HCT116 (cell line): ENCODE measurements around the gene RUNX2. TPM values are rescaled to one million over a fixed set of nuclear protein-coding genes. Genes with fewer than 3 reads are reported as not detected.

Source experiments
- ATAC-seq: fragments of 200-7000 bp; cut with Tn5 transposase; 2 replicates; pipeline ENCODE4 v1.9.1; 2020; ENCODE audit warnings: mild to moderate bottlenecking, moderate library complexity
- BruUV-seq: library from RNA; stranded (reverse); fragments of 400-500 nt; replicated peaks from 2 replicates; lab custom pipeline; 2021; lab: Mats Ljungman, UMichigan
- CTCF ChIA-PET: fragments of 300-600 bp; sonication (Branson Sonifier 250); formaldehyde crosslinking; loops from one replicate; lab custom pipeline; 2021; ENCODE audit warnings: antibody characterized with exemption; lab: Charles Lee
- POLR2A ChIA-PET: fragments of 300-600, 350-600 bp; sonication (Branson Sonifier 250); formaldehyde crosslinking; loops from one replicate; lab custom pipeline; 2021; ENCODE audit warnings: antibody characterized with exemption; lab: Charles Lee
- RAD21 ChIA-PET, 2 experiments: fragments of 300-600 bp; sonication (Branson Sonifier 250); formaldehyde crosslinking; loops; one replicate each; lab custom pipeline; 2023; ENCODE audit warnings: low total read pairs in 2 of 2; ENCODE audit not compliant: uncharacterized antibody in 2 of 2, unreplicated experiment in 2 of 2, low non-redundant PET in 1 of 2; lab: Charles Lee
- DNase-seq: peaks from one replicate; pipeline ENCODE4 v3.0.0-alpha.2; 2010; ENCODE audit warnings: low read depth, low spot score
- H2AFZ ChIP-seq: fragments of 200-600 bp; shearing (Covaris generic), sonication (generic); 2 replicates; pipeline ENCODE4 v1.6.1; 2017; ENCODE audit warnings: low read depth, mixed run types, mixed read lengths, antibody characterized with exemption, low read length; ENCODE audit not compliant: poor library complexity, severe bottlenecking
- H3K27ac ChIP-seq: 2 replicates; pipeline ENCODE4 v1.5.1; 2012; ENCODE audit warnings: low read depth, low read length
- H3K27me3 ChIP-seq: fragments of 200-600 bp; sonication (generic); 2 replicates; pipeline ENCODE4 v1.6.1; 2016; ENCODE audit warnings: mixed run types, low read length, mixed read lengths; ENCODE audit not compliant: insufficient read depth
- H3K36me3 ChIP-seq, 2 experiments: fragments of 200-500 bp in 1 of 2; fragments of 200-600 bp in 1 of 2; sonication (Bioruptor generic) in 1 of 2; sonication (generic) in 1 of 2; 2 replicates each; pipeline versions ENCODE4 v1.5.1 to v1.6.1; 2014 to 2016; ENCODE audit warnings: low read length in 2 of 2, inconsistent platforms in 1 of 2, mixed read lengths in 1 of 2, mixed run types in 1 of 2; ENCODE audit not compliant: insufficient read depth in 2 of 2, control insufficient read depth in 1 of 2
- H3K4me1 ChIP-seq, 2 experiments: fragments of 200-600 bp in 1 of 2; sonication (generic) in 1 of 2; 2 replicates each; pipeline versions ENCODE4 v1.5.1 to v1.6.1; 2012 to 2017; ENCODE audit warnings: low read length in 2 of 2, inconsistent platforms in 1 of 2, mild to moderate bottlenecking in 1 of 2, mixed read lengths in 1 of 2, mixed run types in 1 of 2, moderate library complexity in 1 of 2; ENCODE audit not compliant: insufficient read depth in 2 of 2, control insufficient read depth in 1 of 2
- H3K4me2 ChIP-seq: fragments of 200-600 bp; sonication (generic); 2 replicates; pipeline ENCODE4 v1.6.1; 2017; ENCODE audit warnings: mixed run types, low read length, mixed read lengths
- H3K4me3 ChIP-seq, 2 experiments: fragments of 200-600 bp in 1 of 2; sonication (generic) in 1 of 2; replicated peaks in 1 of 2; 2 replicates each; pipeline ENCODE4 v1.5.1; 2011 to 2016; ENCODE audit warnings: low read length in 2 of 2, control low read depth in 1 of 2, low read depth in 1 of 2, mild to moderate bottlenecking in 1 of 2, mixed read lengths in 1 of 2, mixed run types in 1 of 2
- H3K79me2 ChIP-seq: fragments of 200-600 bp; sonication (generic); 2 replicates; pipeline ENCODE4 v1.6.1; 2017; ENCODE audit warnings: mild to moderate bottlenecking, mixed run types, low read length, moderate library complexity, mixed read lengths; ENCODE audit not compliant: insufficient read depth
- H3K9ac ChIP-seq: fragments of 200-600 bp; sonication (generic); 2 replicates; pipeline ENCODE4 v1.6.1; 2016; ENCODE audit warnings: low read length, mixed read lengths
- H3K9me2 ChIP-seq: fragments of 200-600 bp; sonication (generic), shearing (Covaris generic); 2 replicates; pipeline ENCODE4 v1.6.1; 2017; ENCODE audit warnings: mixed run types, mild to moderate bottlenecking, moderate library complexity; ENCODE audit not compliant: insufficient read depth
- H3K9me3 ChIP-seq, 2 experiments: fragments of 200-500 bp in 1 of 2; fragments of 200-600 bp in 1 of 2; sonication (Bioruptor generic) in 1 of 2; sonication (generic) in 1 of 2; 2 replicates each; pipeline ENCODE4 v1.6.1; 2014 to 2017; ENCODE audit warnings: low read length in 2 of 2, mixed read lengths in 2 of 2, inconsistent platforms in 1 of 2, low read depth in 1 of 2, mild to moderate bottlenecking in 1 of 2, mixed run types in 1 of 2, moderate library complexity in 1 of 2; ENCODE audit not compliant: control insufficient read depth in 1 of 2, insufficient read depth in 1 of 2
- H4K20me1 ChIP-seq: fragments of 200-600 bp; sonication (generic), shearing (Covaris generic); 2 replicates; pipeline ENCODE4 v1.6.1; 2017; ENCODE audit warnings: mixed run types, mild to moderate bottlenecking, moderate library complexity; ENCODE audit not compliant: insufficient read depth
- CBX3 ChIP-seq: IDR thresholded peaks from 2 replicates; pipeline ENCODE4 v1.6.1; 2012; ENCODE audit warnings: low read depth
- EGR1 ChIP-seq: IDR thresholded peaks from 2 replicates; pipeline ENCODE4 v1.6.1; 2012; ENCODE audit warnings: low read depth
- EZH2 ChIP-seq: fragments of 200-600 bp; sonication (generic); IDR thresholded peaks from 2 replicates; pipeline ENCODE4 v1.6.1; 2017; ENCODE audit warnings: antibody characterized with exemption, mixed run types
- EZH2phosphoT487 ChIP-seq: fragments of 200-600 bp; IDR thresholded peaks from 2 replicates; pipeline ENCODE4 v1.6.1; 2018; ENCODE audit warnings: antibody characterized with exemption, borderline replicate concordance
- FOSL1 ChIP-seq: IDR thresholded peaks from 2 replicates; pipeline ENCODE4 v1.6.1; 2012; ENCODE audit warnings: low read depth
- MAX ChIP-seq: IDR thresholded peaks from 2 replicates; pipeline ENCODE4 v1.6.1; 2012
- POLR2A ChIP-seq: IDR thresholded peaks from 2 replicates; pipeline ENCODE4 v1.7.0; 2011; ENCODE audit warnings: borderline replicate concordance; ENCODE audit not compliant: insufficient read depth, insufficient read length; ENCODE audit errors: extremely low read depth
- POLR2AphosphoS5 ChIP-seq: IDR thresholded peaks from 2 replicates; pipeline ENCODE4 v1.6.1; 2011; ENCODE audit warnings: mild to moderate bottlenecking, low read depth, low read length, moderate library complexity
- RAD21 ChIP-seq: IDR thresholded peaks from 2 replicates; pipeline ENCODE4 v1.6.1; 2012; ENCODE audit warnings: low read depth, mild to moderate bottlenecking
- SP1 ChIP-seq: IDR thresholded peaks from 2 replicates; pipeline ENCODE4 v1.6.1; 2012; ENCODE audit warnings: low read depth
- SRF ChIP-seq: IDR thresholded peaks from 2 replicates; pipeline ENCODE4 v1.6.1; 2012; ENCODE audit warnings: low read depth
- YY1 ChIP-seq: IDR thresholded peaks from 2 replicates; pipeline ENCODE4 v1.6.1; 2011; ENCODE audit warnings: low read length, low read depth, moderate library complexity, mild to moderate bottlenecking; ENCODE audit not compliant: insufficient replicate concordance; ENCODE audit errors: extremely low read depth
- ZFX ChIP-seq: fragments of 450-650 bp; IDR thresholded peaks from 2 replicates; pipeline ENCODE4 v1.6.1; 2017
- ZNF274 ChIP-seq: fragments of 200-500 bp; sonication (Bioruptor generic); IDR thresholded peaks from 2 replicates; pipeline ENCODE4 v1.6.1; 2014; ENCODE audit warnings: mild to moderate bottlenecking, low read depth, low read length, inconsistent platforms
- intact Hi-C: fragments of 100-400 bp; cut with micrococcal nuclease; formaldehyde crosslinking; loops from 2 replicates; pipeline ENCODE4 v1.10.0; 2022
- total RNA-seq: library from RNA; stranded (reverse); gene quantifications from one replicate; pipeline ENCODE4 v1.2.1, GENCODE V29; 2021; ENCODE audit not compliant: unreplicated experiment
- TF ChIP-seq, protein P1 (sequence below): IDR thresholded peaks from 2 replicates; pipeline ENCODE4 v1.6.1; 2012; ENCODE audit warnings: low read depth
- TF ChIP-seq, protein P2 (sequence below), 3 experiments: fragments of 200-600 bp in 1 of 3; sonication (generic) in 1 of 3; IDR thresholded peaks in 2 of 3; conservative IDR thresholded peaks in 1 of 3; 2 replicates each; pipeline ENCODE4 v1.5.1; 2012 to 2017; ENCODE audit warnings: low read depth in 2 of 3, low read length in 2 of 3, antibody characterized with exemption in 1 of 3, borderline replicate concordance in 1 of 3, control low read depth in 1 of 3, mild to moderate bottlenecking in 1 of 3, mixed read lengths in 1 of 3, mixed run types in 1 of 3, moderate library complexity in 1 of 3; ENCODE audit not compliant: insufficient read depth in 1 of 3

The RUNX2 gene
- total RNA-seq, 1 experiment from 2014 or later: 1.1 TPM

DNA sequence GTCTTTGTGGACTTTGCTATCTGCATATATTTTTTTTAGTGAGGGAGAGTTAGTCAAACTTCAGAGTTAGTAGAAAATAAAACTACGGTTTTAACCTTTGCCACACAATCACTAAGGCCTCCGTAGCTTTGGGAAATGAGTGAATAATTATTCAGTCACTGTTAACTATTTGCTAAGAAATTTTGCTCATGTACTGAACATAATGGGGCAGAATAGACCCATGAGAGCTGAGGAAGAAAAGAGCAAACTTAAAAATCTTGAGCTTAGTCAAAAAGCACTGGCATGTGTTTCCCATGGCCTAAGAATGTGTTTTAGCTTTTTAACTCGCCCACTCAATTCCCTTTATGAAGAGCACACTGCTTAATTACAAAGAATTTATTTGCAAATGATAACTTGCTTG, 110.0 kb downstream of the RUNX2 start:
- no peaks in the 10 kb centered on the region for H3K9me3 ChIP-seq
- H3K4me2 ChIP-seq: peak overlapping the region; percentile 49; the same call in 1 of the 2 replicates
- no peak for DNase-seq
- H3K36me3 ChIP-seq: no peaks in the 10 kb centered on the region
- H3K27ac ChIP-seq: no peak overlapping the region
- ChIA-PET RAD21 (no interaction called here), POLR2A (no interaction called here), CTCF (no interaction called here)
- intact Hi-C loops: loop anchor here (10.0 kb wide), 1 partner anchor 963 kb away; no protein-coding TSS in a partner anchor
- H3K9ac ChIP-seq: no peak overlapping the region
- no peaks in the 10 kb centered on the region for H4K20me1 ChIP-seq
- no peak overlapping the region for H2AFZ ChIP-seq
- no peaks in the 10 kb centered on the region for H3K27me3 ChIP-seq
- TF ChIP-seq, protein P1, sequence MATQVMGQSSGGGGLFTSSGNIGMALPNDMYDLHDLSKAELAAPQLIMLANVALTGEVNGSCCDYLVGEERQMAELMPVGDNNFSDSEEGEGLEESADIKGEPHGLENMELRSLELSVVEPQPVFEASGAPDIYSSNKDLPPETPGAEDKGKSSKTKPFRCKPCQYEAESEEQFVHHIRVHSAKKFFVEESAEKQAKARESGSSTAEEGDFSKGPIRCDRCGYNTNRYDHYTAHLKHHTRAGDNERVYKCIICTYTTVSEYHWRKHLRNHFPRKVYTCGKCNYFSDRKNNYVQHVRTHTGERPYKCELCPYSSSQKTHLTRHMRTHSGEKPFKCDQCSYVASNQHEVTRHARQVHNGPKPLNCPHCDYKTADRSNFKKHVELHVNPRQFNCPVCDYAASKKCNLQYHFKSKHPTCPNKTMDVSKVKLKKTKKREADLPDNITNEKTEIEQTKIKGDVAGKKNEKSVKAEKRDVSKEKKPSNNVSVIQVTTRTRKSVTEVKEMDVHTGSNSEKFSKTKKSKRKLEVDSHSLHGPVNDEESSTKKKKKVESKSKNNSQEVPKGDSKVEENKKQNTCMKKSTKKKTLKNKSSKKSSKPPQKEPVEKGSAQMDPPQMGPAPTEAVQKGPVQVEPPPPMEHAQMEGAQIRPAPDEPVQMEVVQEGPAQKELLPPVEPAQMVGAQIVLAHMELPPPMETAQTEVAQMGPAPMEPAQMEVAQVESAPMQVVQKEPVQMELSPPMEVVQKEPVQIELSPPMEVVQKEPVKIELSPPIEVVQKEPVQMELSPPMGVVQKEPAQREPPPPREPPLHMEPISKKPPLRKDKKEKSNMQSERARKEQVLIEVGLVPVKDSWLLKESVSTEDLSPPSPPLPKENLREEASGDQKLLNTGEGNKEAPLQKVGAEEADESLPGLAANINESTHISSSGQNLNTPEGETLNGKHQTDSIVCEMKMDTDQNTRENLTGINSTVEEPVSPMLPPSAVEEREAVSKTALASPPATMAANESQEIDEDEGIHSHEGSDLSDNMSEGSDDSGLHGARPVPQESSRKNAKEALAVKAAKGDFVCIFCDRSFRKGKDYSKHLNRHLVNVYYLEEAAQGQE: no peak
- no peak for TF ChIP-seq POLR2AphosphoS5
- TF ChIP-seq, protein P2, sequence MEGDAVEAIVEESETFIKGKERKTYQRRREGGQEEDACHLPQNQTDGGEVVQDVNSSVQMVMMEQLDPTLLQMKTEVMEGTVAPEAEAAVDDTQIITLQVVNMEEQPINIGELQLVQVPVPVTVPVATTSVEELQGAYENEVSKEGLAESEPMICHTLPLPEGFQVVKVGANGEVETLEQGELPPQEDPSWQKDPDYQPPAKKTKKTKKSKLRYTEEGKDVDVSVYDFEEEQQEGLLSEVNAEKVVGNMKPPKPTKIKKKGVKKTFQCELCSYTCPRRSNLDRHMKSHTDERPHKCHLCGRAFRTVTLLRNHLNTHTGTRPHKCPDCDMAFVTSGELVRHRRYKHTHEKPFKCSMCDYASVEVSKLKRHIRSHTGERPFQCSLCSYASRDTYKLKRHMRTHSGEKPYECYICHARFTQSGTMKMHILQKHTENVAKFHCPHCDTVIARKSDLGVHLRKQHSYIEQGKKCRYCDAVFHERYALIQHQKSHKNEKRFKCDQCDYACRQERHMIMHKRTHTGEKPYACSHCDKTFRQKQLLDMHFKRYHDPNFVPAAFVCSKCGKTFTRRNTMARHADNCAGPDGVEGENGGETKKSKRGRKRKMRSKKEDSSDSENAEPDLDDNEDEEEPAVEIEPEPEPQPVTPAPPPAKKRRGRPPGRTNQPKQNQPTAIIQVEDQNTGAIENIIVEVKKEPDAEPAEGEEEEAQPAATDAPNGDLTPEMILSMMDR (IDR thresholded peaks at IDR 0.05 in 2 of 3, conservative IDR thresholded peaks at IDR 0.05 in 1 of 3; ENCODE audit: borderline replicate concordance in 1 of 3, insufficient read depth in 1 of 3, low read depth in 2 of 3, low read length in 2 of 3): no peak
- no peak for TF ChIP-seq EGR1
- no peak for TF ChIP-seq YY1
- no peak for TF ChIP-seq SP1
- TF ChIP-seq ZFX: no peak
- no peak for TF ChIP-seq POLR2A
- TF ChIP-seq CBX3: no peak
- no peak for TF ChIP-seq FOSL1
- TF ChIP-seq SRF: no peak
- no peak for TF ChIP-seq MAX
- no peak for TF ChIP-seq RAD21
- TF ChIP-seq EZH2: no peak
- TF ChIP-seq EZH2phosphoT487: no peak
- TF ChIP-seq ZNF274: no peak
- BruUV-seq: no TSS peak
- H3K79me2 ChIP-seq: no peaks in the 10 kb centered on the region
- H3K9me2 ChIP-seq: no peaks in the 10 kb centered on the region
- no peak for ATAC-seq
- H3K4me3 ChIP-seq: no peak overlapping the region
- H3K4me1 ChIP-seq: peaks cover 39 to 52% of the 10 kb centered on the region in 2 experiments
